Fibroblast of peridontal ligament (primary cell): Measurements from ENCODE around the gene SNTA1.
"Not testable (repeated sequence)": the region's sequence is repeated elsewhere in the genome, so short reads cannot be mapped to it uniquely, and the experiment has no call there.

Source experiments
- DNase-seq: peaks from one replicate; pipeline ENCODE4 v3.0.0-alpha.2; 2010; ENCODE audit errors: extremely low read depth

SNTA1 gene

DNA sequence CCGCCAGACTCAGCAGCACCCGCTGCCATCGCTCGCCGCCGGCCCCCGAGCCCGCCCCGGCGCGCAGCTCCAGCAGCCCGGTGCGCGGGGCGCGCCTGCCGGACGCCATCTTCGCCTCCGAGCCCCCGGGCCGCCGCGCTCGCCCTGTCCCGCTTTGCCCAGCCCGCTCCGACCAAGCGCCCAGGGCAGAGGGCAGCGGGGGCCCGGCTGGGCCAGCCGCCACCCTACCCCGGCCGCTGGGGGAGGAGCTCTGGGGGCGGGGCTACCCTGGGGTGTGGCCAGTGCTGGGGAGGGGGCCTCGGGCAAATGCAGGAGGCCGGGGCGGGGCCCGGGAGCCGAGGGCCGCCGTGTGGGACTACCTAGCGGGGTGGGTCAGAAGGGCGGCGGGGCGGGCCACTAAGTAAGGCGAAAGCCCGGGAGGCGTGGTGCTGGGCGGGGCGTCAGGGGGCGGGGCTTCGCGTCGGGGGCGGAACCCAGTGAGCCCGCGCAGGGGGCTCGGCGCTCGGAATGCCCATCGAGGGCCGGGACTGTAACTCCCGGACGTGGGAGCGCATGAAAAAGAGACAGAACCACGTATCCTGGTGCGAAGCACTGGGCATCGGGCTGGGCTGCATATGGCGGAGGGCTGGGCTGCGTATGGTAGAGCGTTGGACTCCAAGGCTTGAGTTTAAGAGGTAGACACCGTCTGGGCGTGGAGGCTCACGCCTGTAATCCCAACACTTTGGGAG, at the start of gene SNTA1:
Gene SNTA1, minus strand, starts transcription at position 252 of the 728 bp plus-strand sequence. Its CDS starts 143 bp downstream, at position 109.
- peak; percentile 56 for DNase-seq

DNA sequence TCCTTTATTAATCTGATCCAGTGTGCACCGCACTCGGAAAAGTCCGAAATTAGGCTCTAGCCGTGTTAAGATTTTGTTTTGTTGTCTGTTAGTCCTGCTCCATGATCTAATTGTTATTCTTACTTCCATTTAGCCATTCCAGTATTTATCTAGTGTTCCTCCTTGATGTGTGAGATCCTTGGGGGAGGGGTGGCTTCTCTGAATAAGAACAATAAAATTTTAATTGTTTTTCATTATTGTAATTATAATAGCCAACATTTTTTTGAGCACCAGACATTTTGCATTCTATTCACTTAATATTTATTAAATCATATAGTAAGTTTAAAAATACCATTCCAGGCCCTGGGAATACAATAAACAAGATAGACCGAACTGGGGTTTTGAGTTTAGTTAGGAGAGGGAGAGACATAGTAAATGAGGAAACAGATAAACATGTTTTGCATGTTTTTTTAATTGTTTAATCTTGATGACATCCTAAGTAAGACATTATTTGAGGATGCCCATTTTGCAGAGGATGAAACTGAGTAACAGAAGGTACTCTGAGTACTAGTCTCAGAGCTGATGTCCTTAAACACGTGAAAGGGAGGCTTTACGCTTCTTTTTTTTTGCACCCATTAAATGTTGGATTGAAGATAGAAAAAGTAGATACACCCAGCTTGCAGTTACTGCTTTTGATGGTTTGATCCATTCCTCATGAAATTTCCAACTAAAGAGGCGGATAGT, 47.5 kb upstream of the SNTA1 start:
- DNase-seq, result peak; percentile 8

DNA sequence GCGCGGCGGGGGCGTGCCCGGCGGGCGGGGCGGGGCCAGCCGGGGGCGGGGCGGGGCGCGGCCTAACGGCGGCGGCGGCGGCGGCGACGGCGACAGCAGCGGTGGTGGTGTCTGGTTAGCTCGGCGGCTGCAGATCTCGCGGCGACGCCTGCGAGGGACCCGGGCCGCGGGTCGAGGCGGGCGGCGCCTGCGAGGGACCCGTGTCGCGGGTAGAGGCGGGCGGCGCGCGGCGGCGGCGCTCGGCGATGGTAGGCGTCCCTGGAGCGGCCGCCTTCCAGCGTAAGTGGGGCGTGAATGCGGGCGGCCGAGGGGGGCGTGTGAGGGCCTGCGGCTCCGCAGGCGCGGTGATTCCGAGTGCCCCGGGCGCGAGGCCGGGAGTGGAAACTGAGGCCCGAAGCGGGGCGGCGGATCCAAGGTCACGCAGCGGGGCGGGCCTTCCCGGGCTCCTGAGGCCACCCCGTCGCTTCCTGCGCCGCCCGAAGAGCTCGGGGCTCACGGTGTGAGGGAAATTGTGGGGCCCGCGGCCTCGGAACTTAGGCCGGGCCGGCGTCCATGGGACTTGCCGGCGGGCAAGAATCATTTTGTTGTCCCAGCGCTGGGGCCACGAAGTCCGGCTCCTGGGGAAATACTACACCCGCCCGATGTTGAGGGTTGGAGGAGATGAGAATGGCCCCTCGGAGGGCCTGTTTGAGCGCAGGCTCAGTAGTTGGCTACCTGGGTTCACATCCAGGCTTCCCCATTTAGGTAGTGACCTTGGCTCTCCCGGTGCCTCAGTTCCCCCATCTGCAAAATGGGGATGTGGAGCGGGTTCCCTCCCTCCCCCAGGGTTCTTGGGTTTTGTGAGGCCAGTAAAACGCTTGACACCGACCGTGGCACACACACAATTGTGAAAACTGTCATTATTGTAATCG, 46.7 kb upstream of the SNTA1 start, which contains the start of gene CBFA2T2:
Gene CBFA2T2, plus strand, starts transcription at position 74 of the 911 bp plus-strand sequence. Its CDS starts 172 bp downstream, at position 246.
- peak; percentile 44 for DNase-seq

GRCh38 chr20:33489495-33490022, 46.0 kb upstream of the SNTA1 start:
- peak; percentile 94 for DNase-seq

DNA sequence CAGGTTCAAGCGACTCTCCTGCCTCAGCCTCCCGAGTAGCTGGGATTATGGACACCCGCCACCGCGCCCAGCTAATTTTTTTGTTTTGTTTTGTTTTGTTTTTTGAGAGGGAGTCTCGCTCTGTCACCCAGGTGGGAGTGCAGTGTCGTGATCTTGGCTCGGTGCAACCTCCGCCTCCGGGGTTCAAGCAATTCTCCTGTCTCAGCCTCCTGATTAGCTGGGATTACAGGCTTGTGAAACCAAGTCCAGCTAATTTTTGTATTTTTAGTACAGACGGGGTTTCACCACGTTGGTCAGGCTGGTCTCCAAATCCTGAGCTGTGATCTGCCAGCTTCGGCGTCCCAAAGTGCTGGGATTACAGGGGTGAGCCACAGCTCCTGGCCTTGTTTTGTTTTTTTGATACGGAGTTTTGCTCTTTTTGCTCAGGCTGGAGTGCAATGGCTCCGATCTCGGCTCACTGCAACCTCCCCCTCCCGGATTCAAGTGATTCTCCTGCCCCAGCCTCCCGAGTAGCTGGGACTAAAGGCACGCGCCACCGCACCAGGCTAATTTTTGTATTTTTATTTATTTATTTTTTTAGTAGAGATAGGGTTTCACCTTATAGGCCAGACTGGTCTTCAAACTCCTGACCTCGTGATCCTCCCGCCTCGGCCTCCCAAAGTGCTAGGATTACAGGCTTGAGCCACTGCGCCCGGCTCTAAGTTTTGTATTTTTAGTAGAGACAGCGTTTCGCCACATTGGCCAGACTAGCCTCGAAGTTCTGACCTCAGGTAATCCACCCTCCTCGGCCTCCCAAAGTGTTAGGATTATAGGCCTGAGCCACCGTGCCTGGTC, 45.3 kb upstream of the SNTA1 start:
- not testable (repeated sequence) for DNase-seq

DNA sequence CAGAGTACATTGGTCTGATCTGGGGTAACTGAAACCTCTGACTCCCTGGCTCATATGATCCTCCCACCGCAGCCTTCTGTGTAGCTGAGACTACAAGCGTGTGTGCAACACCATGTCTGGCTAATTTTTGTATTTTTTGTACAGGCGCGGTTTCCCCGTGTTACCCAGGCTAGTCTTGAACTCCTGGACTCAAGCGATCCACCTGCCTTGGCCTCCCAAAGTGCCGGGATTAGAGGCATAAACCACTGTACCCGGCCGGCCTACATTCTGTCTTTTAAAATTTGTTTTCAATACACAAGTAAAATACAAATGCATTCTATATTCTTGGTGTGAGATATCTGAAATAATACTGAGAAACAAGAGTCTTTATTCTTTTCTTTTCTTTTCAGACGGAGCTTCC, 44.6 kb upstream of the SNTA1 start:
- DNase-seq, result no peak

DNA sequence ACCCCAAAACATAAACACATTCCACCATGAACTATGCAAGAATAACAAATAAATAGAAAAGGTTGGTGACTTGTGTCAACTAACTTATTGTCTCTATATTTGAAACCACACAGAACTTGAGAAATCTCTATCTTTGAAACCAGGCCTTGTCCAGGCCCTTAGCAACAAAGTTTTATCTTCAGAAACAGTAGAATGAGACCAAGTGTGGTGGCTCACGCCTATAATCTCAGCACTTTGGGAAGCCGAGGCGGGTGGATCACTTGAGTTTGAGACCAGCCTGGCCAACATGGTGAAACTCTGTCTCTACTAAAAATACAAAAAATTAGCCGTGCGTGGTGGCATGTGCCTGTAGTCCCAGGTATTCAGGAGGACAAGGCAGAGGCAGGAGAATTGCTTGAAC, 39.6 kb upstream of the SNTA1 start:
- not testable (repeated sequence) for DNase-seq

DNA sequence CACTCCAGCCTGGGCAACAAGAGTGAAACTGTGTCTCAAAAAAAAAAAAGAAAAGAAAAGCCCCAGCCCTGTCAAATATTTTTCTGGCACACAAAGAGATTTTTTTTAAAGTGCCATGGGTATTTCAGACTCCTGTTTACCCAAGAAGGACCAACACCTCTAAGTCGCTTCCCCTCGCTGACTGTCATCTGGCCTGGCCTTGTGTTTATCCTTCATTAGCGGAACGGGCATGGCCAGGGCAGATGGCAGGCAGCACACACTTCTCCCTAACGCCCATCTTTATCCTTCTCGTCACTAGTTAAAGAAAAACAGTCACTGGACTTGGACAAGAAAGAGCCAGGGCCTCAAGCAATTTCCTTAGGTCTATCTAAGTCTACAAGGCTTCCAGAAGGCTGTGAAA, 39.0 kb upstream of the SNTA1 start:
- DNase-seq, result no peak

DNA sequence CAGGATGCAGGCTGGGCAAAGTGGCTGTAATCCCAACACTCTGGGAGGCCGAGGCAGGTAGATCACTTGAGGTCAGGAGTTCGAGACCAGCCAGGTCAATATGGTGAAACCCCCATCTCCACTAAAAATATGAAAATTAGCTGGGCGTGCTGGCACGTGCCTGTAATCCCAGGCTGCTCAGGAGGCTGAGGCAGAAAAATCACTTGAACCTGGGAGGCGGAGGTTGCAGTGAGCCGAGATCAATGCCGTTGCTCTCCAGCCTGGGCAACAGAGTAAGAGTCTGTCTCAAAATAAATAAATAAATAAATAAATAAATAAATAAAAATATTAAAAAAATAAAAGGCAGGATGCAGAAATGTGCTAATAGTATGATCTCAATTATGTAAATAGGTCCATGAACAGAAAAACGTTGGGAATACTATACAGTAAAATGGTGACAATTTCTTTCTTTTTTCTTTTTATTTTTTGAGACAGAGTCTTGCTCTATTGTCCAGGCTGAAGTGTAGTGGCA, 37.9 kb upstream of the SNTA1 start:
- DNase-seq, result no peak

DNA sequence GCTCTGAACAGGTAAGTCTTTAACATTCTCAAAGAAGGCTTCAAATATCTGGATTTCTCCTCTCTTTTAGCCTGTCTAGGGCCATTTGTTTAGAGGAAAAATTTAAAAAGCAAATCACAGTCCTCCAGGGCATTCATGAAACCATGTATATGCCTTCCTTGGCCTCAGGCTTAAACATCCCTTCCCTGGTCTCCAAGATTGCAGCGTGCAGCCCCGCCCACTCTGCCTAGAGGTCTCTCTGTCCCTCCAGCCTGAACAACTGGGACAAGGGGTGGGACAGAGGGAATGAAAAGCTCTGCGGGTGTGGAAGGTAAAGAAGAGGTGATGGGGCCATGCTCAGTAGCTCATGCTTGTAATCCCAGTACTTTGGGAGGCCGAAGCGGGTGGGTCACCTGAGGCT, 36.5 kb upstream of the SNTA1 start:
- no peak for DNase-seq

DNA sequence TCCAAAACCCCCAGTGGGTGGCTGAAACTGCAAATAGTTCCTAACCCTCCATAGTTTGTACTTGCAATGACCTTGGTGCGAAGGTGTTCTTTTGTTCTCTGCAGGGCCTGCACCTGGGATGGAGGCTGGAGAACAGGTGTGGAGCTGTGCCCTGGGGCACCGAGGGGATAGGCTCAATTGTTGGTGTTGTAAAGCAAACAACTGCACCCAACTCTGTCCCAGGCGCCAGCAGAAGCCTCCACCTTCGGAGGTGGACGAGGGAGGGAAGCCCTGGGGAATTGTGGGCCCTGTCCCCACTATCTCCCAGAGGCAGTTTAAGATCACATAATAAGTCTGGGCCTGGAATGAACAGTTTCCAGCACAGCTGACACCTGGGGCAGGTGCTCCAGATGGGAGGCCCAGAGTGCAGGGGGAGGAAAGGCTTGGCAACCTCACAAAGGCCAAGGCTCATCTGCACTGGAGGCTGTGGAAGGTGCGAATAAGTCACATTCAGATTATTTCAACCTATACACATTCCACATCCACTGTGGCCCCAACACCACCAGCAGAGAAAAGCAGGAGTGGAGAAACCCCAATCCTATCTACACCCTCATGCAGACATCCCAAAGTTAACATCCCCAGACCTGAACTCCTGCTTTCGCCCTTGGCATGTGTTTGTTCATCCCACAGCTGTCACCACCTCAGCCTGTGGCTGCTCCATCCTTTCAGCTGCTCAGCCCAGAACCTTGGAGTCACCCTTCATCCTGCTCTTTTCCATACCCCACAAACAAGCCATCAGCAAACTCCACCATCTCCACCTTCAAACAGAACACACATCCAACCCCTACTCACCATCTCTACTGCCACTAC, 34.0 kb upstream of the SNTA1 start:
- DNase-seq, result no peak

DNA sequence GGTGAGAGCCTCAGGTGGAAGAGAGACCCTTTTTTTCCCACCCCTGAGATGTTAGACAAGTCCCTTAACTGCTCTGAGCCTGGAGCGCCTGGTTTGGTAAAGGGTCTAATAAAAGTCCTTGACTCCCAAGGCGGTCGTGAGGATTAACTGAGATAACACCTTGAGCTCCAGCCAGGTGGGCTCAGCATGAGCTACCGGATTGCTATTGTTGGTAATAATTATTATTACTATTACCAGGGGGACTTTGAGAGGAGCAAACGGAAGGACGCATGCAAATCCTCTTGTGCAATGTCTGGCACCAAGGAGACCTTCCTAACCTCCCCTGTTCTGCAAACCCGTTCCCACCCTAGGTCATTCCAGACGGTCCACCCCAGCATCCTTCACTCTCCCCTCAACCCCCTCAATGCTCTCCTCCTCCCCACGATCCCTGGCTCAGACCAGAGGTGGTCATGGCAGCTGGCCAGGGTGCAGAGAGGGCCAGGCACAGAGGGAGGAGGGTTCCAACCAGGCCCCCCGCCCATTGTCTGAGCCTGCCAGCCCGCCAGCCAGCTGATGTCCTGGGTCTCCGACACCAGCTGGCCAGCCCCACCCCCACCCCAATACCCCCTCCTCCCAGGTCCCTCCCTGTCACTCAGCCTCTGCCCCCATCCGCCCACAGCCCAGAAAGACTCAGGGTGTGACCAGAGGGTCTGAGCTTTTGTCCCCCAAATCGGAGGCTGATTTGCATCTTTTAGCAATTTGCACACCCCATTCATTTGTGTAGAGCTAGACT, 32.0 kb upstream of the SNTA1 start:
- DNase-seq, result no peak

DNA sequence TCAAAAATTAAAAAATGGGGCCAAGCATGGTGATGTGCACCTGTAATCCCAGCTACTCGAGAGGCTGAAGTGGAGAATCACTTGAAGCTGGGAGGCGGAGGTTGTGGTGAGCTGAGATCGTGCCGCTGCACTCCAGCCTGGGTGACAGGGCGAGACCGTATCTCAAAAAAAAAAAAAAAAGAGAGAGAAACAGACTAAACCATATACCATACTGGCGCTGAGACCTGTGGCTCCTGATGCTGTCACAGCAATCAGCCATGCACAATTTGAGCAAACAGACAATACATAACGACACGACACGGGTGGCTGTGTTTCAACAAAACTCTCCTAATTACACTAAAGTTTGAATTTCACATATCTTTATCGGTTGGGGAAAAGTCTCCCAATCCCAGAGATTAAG, 31.4 kb upstream of the SNTA1 start:
- no peak for DNase-seq

GRCh38 chr20:33474097-33474873, 30.7 kb upstream of the SNTA1 start:
- DNase-seq, result no peak

DNA sequence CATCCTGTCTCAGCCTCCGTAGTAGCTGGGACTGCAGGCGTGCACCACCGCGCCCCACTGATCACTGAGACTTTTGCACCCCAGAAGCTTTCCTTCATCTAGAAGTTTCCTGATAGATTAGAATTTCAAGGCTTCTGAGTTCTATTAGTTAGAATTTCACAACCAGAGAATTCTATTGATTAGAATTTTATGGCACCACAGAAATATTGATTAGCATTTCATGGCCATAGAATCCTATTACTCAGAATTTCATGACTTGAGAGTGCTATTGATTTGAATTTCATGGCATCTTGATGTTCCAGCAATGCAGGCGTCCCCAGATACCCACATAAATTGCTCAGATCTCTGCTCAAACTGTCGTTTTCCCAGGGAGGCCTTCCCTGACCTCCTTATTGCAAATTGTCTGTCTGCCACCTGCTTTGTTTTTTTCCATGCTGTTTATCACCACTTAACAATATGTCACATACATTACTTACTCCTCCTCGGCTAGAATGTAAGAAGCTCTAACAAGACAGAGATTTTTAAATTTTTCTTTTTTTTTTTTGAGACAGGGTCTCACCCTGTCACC, 29.4 kb upstream of the SNTA1 start:
- no peak for DNase-seq

- DNase-seq, result no peak
Measured at GRCh38 chr20:33470866-33471265, 27.3 kb upstream of the SNTA1 start.

DNA sequence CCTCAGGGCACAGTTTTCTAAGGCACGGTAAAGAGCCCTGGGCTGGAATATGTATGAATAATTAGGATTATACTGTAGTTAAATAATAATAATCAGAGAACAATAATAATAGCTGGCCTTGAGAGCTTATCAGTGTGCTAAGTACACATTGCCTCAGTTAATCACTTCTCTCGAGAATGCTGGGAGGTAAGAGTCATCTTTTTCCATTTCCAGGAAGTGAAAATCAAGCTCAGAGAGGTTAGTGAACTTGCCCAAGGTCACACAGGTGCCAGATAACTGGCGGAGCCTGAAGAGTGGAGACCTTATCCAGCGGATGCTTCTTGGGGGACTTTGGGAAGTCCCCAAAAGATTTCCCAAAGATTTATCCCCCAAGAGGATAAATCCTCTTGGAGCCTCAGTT, 26.9 kb upstream of the SNTA1 start:
- no peak for DNase-seq

DNA sequence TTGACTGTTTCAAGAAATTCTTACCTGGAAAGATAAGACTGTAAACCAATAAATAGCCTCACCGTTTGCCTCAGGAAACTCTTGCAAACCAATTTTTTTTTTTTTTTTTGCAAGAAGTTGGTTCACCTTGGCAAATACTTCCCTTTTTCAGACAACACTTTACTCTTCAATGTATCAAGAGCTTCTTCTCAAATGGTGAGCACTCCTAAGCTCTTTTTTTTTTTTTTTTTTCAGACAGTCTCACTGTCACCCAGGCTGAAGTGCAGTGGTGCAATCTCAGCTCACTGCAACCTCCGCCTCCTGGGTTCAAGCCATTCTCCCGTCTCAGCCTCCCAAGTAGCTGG, 22.7 kb upstream of the SNTA1 start:
- DNase-seq, result no peak
